HG02970 (cell line): Measurements from ENCODE around the gene MYRIP.
"Not testable (repeated sequence)": the region's sequence is repeated elsewhere in the genome, so short reads cannot be mapped to it uniquely, and the experiment has no call there.

Experiments used
- ATAC-seq: cut with Tn5 transposase; IDR thresholded peaks from one replicate; pipeline ENCODE4 v1.9.1; 2021; ENCODE audit warnings: mild to moderate bottlenecking, moderate library complexity, moderate number of reproducible peaks; ENCODE audit not compliant: unreplicated experiment, low FRiP score

MYRIP gene

GRCh38 chr3:40073310-40074007 lies 264.1 kb downstream of the MYRIP start:
- ATAC-seq: no peak

DNA sequence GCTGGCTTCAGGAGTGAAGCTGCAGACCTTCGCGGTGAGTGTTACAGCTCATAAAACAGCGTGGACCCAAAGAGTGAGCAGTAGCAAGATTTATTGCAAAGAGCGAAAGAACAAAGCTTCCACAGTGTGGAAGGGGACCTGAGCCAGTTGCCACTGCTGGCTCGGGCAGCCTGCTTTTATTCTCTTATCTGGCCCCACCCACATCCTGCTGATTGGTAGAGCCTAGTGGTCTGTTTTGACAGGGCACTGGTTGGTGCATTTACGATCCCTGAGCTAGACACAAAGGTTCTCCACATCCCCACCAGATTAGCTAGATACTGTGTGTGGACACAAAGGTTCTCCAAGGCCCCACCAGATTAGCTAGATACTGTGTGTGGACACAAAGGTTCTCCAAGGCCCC lies 267.7 kb downstream of the MYRIP start:
- not testable (repeated sequence) for ATAC-seq

DNA sequence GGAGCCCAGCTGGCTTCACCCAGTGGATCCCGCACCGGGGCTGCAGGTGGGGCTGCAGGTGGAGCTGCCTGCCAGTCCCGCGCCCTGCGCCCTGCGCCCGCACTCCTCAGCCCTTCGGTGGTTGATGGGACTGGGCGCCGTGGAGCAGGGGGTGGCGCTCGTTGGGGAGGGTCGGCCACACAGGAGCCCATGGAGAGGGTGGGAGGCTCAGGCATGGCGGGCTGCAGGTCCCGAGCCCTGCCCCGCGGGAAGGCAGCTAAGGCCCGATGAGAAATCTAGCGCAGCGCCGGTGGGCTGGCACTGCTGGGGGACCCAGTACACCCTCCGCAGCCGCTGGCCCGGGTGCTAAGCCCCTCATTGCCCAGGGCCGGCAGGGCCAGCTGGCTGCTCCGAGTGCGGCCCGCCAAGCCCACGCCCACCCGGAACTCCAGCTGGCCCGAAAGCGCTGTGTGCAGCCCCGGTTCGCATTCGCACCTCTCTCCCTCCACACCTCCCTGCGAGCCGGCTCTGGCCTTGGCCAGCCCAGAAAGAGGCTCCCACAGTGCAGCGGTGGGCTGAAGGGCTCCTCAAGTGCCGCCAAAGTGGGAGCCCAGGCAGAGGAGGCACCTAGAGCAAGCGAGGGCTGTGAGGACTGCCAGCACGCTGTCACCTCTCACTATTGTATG lies 268.6 kb downstream of the MYRIP start:
- not testable (repeated sequence) for ATAC-seq

GRCh38 chr3:40078590-40078989 lies 269.2 kb downstream of the MYRIP start:
- ATAC-seq: no peak

- ATAC-seq: no peak
These were observed 269.9 kb downstream of the MYRIP start for GRCh38 chr3:40079203-40079846.

DNA sequence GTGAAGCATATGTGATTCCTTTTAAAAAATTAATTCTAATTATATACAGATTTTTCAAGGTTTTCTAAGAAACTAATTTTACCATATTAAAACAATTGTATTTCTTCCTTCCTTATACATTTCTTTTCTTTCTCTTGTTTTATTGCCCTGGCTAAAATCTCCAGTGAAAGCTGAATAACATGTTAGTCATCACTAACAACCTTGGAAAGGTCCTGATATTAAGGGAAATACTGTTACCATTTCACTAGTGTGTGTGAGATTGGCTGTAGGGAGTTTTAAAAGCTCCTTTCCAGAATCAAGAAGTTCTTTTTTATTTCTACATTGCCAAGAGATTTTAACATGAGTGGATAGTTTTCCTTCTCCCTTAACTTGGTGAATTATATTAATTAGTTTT lies 270.4 kb downstream of the MYRIP start:
- ATAC-seq: no peak

DNA sequence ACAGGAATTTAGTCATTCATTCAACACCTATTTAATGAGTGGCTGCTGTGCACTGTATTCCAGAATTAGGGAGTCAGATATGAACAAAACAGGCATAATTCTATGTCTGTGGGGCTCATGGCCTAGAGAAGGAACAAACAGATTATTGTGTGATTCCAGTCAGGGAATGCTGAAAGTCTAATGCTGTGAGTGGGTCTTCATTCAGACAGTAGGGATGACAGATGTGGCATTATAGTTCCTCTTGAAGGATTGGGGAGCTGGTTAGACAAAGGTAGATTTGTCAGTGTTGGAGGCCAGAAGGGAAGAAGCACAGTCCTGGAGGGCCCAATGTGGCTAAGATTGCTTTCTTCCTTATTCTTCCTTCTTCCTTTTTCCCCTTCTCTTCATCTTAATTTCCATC lies 273.7 kb downstream of the MYRIP start:
- ATAC-seq: no peak

- ATAC-seq: not testable (repeated sequence)
These were observed 275.0 kb downstream of the MYRIP start for GRCh38 chr3:40084424-40084823.

DNA sequence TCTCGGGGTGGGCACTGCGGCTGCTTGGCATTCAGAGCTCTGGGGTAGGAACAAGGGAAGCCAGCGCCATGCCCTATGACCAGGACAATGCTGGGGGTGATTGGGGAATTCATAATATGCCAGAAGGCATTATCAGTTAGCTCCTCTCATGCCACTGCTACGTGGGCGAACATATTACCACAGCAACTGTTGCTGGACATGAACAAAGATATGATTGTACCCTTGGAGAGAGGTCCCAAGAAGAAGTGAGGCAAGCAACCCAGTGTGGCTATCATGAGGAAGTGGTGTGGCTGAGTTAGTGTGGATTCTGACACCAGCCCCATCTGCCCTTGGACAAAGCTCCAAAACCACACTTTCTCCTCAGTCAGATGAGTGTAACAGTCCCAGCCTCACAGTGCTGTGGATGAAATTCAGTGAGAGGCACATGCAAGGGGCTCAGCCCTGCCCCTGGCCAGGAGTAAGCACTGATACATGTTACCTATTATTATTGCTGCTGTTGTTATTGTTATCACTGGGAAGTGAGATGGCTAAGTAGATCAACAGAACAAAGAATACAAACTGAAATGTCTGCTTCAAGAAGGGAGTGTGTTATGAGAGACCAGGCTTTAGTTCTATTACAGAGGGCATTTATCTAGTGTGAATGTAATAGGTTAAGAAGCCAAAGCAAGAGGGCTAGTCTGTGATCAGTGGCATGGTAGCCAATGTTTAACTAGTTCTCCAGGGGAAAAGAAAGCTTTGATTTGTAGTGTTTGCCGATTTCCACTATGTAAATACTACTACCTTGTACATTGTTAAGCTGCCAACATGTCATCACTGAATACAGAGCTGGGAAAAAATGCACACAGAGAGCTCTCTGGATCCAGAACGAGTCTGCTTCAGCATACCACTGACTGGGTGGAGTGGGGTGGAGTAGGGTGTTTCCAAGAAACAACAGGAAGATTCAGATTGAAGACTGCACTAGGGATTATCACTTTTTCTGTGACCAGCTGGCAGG lies 277.8 kb downstream of the MYRIP start:
- ATAC-seq: no peak

- ATAC-seq: no peak
These were observed 279.2 kb downstream of the MYRIP start for GRCh38 chr3:40088527-40089170.

DNA sequence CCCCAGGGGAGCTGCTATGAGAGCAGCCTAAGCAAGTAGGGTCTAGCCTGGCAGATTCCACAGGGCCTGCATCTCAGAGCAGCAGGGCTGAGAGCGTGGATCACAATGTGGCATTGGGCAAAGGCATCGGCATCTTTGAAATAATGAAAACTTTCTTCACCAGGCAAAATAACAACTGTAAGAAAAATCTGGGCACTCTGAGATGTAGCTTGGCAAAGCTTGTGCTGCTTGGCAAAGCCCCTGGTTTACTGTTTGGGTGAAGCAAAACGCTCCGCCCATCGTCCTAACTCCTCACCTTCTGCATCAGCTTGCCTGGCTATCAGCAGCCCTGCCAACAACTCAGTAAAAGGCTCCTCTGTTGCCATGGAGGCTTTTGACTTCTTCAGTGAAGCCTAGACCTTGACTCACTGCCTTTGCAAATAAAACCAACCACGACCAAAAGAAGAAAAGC lies 287.3 kb downstream of the MYRIP start:
- ATAC-seq: no peak

DNA sequence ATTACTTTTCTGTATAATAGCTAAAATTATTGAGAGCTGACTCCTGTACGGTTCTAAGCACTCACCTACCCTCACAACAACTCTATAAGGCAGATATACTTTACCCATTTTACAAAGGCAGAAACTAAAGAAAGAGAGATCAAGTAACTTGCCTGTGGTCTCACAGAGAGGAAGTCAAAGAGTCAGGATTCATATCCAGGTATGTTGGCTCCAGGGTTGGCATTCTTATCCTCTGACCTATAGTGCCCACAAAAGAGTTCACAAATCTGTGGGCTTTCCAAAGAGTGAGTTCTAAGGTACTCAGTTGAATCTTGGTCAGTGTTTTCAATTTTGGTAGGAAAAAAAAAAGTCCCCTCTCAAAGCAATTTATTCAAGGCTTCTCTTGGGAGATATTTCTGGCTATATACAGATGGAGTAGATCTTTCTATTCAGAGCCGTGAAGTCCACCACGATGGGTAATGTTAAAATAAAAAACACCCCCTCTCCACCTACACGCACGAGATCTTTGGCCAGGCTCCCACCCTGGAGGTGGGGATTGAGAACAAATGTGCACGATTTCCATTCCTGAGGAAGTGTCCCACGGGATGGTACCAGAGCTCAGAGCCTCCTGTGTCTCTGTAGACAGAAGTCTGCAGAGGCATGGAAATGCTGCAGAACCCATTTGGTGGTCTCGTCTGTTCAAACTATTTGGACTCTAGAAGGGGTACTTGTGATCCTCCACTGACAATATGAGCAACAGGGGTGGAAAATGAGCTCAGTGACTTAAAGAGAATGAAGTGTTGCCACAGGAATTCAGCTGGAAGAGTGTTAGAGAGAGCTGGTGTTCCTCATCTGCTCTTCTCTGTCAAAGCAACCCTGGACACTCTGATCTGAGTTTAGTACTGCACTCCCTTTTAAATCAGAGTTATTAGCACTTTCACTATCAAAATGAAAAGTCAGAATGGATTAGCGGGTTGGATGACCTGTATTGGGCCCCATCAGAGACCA lies 288.0 kb downstream of the MYRIP start:
- ATAC-seq: no peak

GRCh38 chr3:40098261-40098759 lies 288.9 kb downstream of the MYRIP start:
- no peak for ATAC-seq

DNA sequence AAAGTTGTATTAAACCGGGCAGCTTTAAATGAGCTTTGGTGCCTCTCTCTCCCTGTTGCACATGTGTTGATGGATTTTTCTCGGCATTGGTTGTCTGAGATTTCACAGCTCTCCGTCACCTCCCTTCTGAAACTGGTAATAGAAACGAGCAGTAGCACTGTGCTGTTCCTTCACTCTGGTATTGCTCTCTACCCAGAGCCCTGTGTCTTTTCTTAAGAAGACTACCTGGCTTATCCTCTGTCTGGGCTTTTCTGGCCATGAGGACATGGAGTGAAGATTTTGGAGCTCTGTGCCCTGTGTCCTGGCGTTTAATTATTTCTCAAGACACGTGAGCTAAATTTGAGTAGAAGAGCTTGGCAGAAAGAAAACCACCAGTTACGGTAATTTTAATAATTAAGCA lies 290.5 kb downstream of the MYRIP start:
- ATAC-seq: no peak

- ATAC-seq: no peak
These were observed 292.8 kb downstream of the MYRIP start for GRCh38 chr3:40102182-40102581.

DNA sequence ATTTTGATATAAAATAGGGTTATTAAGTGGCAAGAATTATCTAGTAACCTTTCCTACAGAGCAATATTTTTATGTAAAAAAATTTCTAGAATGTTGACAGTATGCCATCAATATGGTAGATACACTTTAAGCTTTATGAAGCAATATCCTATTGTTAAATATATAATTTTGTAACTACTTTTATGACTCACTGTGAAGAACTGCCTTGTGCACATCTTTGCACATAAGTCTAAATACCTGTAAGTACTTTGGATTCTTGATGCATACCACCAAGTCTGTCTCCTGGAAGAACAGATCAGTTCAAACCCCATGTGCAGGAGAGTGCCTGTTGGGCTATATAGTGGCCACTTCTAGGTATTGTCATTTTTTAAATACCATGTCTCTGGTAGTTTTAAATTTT lies 294.4 kb downstream of the MYRIP start:
- ATAC-seq: no peak

DNA sequence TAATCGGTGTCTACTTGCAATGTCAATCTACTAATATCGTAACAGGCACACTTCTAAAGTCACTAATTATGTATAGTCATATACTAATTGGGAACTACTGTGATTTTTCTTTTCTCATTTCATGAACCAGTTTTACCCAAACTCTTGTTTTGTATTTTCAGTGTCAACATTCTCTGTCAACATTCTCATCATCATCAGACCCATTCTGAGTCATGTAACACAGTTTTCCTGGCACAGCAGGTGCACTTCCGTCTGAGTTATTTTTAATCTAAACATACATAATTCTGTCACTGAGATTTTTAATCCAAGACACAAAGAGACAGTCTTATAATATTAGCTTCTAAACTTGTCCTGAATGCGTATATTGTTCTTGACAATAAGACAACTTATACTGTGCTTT lies 295.0 kb downstream of the MYRIP start:
- no peak for ATAC-seq

- ATAC-seq: no peak
These were observed 299.2 kb downstream of the MYRIP start for GRCh38 chr3:40108643-40109042.
